ENCODE data around the gene SPEN. TPM values are rescaled to one million over a fixed set of nuclear protein-coding genes. Genes with fewer than 3 reads are reported as not detected.

The SPEN gene
- total and polyA plus RNA-seq, 9 of the 15 experiments (the other 6 are each of a cell fraction or from before 2014, with no cell fraction given) = 5.7 to 87.5 (median 27.2) TPM

DNA sequence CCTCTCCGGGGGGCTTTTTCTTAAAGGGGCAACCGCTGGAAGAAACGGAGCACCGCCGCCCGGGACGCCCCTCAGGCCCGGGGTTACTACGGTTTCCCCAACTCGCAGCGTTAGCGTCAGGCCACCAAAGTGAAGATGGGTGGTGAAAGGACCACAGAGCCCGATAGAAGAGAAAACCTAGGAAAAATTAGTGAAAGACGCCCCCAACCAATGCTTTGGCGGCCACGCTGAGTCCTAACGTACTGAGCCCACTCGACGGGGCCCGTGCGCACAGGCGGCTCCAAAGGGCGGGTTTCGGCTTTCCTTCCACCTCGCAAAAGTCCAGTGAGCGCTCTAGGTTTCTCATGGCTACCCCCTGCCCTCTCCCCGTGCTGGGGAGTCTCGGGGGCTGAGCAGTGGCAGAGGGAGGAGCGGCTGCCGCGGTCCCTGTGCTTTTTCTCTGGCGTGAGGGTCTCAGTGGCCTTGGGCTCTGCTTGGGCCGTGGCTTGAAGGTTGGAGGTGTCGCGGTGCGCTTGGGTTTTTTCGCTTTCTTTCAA is 12.2 kb upstream of the SPEN start (continued):
- TF ChIP-seq THAP12 (CRISPR knock-in tag; IDR thresholded peaks at IDR 0.05) (no peak; the same call in 1 of the 2 replicates), ZNF41 (CRISPR knock-in tag; conservative IDR thresholded peaks at IDR 0.05) (peak; percentile 66), SUPT5H (IDR thresholded peaks at IDR 0.05) (no peak; the same call in 1 of the 2 replicates), TFE3 (CRISPR knock-in tag; IDR thresholded peaks at IDR 0.05) (no peak), SMAD1 (IDR thresholded peaks at IDR 0.05; ENCODE audit: low read depth, low read length, partially characterized antibody) (no peak), POLR2AphosphoS5 (IDR thresholded peaks at IDR 0.05; ENCODE audit: control insufficient read depth, insufficient read depth, low read depth, low read length) (peak; percentile 5; the same call in 1 of the 2 replicates), ZNF655 (CRISPR knock-in tag; IDR thresholded peaks at IDR 0.05) (no peak), HMG20B (CRISPR knock-in tag; IDR thresholded peaks at IDR 0.05) (0 out of 2 replicates have a peak, but pooled peaks have one; percentile 53), DLX4 (CRISPR knock-in tag; IDR thresholded peaks at IDR 0.05) (no peak), LEF1 (IDR thresholded peaks at IDR 0.05) (0 out of 2 replicates have a peak, but pooled peaks have one; percentile 28), MYBL2 (IDR thresholded peaks at IDR 0.05; ENCODE audit: low read depth) (no peak), MYBL2 (CRISPR knock-in tag; IDR thresholded peaks at IDR 0.05; ENCODE audit: borderline replicate concordance) (no peak), HOXB6 (CRISPR knock-in tag; IDR thresholded peaks at IDR 0.05; ENCODE audit: borderline replicate concordance) (no peak), TAF9B (IDR thresholded peaks at IDR 0.05; ENCODE audit: partially characterized antibody) (peak; percentile 11), ZKSCAN8 (CRISPR knock-in tag; IDR thresholded peaks at IDR 0.05) (no peak; the same call in 1 of the 2 replicates), ZNF583 (CRISPR knock-in tag; IDR thresholded peaks at IDR 0.05) (peak; percentile 67; the same call in 1 of the 2 replicates), ZNF184 (CRISPR knock-in tag; IDR thresholded peaks at IDR 0.05) (no peak), CBFA2T2 (conservative IDR thresholded peaks at IDR 0.05) (no peak), ARID1B (IDR thresholded peaks at IDR 0.05) (no peak), ZNF263 (CRISPR knock-in tag; IDR thresholded peaks at IDR 0.05; ENCODE audit: borderline replicate concordance) (no peak), KLF13 (tag; IDR thresholded peaks at IDR 0.05; ENCODE audit: borderline replicate concordance, low read depth) (no peak), ZNF174 (CRISPR knock-in tag; IDR thresholded peaks at IDR 0.05) (no peak)
- TF ChIP-seq, protein P1, sequence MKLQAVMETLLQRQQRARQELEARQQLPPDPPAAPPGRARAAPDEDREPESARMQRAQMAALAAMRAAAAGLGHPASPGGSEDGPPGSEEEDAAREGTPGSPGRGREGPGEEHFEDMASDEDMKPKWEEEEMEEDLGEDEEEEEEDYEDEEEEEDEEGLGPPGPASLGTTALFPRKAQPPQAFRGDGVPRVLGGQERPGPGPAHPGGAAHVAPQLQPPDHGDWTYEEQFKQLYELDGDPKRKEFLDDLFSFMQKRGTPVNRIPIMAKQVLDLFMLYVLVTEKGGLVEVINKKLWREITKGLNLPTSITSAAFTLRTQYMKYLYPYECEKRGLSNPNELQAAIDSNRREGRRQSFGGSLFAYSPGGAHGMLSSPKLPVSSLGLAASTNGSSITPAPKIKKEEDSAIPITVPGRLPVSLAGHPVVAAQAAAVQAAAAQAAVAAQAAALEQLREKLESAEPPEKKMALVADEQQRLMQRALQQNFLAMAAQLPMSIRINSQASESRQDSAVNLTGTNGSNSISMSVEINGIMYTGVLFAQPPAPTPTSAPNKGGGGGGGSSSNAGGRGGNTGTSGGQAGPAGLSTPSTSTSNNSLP (IDR thresholded peaks at IDR 0.05; ENCODE audit: borderline replicate concordance, low read depth, low read length) = no peak

Data from K562 (cell line).